HG02571 (cell line): ENCODE results near the gene C12orf56.
A peak's percentile ranks its signal among the peaks of the same experiment; 100 is the strongest.
"Not testable (repeated sequence)": the region's sequence is repeated elsewhere in the genome, so short reads cannot be mapped to it uniquely, and the experiment has no call there.

Experiments
- ATAC-seq: cut with Tn5 transposase; IDR thresholded peaks from one replicate; pipeline ENCODE4 v1.9.1; 2021; ENCODE audit warnings: mild to moderate bottlenecking, moderate library complexity; ENCODE audit not compliant: unreplicated experiment

C12orf56 gene

DNA sequence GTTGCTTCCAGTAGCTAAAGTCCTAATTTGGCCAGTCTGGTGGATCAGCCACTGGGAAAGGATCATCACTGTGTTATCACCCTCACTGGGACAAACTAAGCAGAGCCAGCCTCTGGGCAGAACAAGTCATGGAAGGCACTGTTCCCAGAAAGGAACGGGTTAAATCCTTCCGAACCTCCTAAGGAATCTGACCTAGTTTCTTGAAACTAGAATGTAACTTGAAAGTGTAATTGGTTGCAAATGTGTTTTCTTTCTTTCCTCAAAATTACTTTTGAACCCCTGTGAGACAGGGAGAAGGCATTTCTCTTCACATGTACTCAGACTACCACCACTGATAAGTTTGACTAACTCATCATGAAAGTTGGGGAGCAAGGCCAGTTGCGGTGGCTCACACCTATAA is 149.8 kb downstream of the C12orf56 start:
- ATAC-seq: no peak

DNA sequence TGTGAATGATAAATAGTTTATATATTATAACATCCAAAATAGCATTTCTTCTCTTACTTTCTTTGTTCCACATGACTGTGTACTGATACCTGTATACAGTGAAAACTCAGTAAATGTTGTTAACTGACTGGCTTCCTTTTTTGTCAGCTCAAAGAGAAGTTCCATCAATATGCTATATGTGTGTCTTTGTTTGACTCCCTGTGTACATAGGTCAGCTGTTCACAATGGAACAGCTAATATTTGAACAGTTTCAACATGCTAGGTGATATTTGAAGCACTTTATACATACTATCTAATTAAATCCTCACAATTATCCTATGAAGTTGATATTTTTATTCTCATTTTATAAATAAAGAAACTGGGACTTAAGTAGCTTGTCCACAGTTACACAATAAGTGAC is 153.2 kb downstream of the C12orf56 start:
- ATAC-seq: no peak

DNA sequence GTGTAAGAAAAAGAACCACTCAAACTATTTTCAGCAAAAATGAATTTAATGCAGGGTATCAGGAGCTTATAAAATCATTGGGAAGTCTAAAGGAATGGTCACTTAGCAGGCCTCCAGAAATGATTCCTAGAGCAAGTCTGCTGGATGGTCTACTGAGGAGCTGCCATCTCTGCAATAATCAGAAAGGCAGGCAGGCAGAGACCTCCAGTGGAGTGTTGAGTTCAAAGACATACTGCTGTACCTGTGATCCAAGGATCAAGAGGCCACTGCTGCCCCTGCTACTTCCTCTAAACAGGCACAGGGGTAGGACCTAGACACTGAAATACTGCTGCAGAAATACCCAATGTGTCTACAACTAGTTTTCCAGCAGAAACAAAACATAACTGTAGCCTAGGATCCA is 154.0 kb downstream of the C12orf56 start:
- ATAC-seq: no peak

DNA sequence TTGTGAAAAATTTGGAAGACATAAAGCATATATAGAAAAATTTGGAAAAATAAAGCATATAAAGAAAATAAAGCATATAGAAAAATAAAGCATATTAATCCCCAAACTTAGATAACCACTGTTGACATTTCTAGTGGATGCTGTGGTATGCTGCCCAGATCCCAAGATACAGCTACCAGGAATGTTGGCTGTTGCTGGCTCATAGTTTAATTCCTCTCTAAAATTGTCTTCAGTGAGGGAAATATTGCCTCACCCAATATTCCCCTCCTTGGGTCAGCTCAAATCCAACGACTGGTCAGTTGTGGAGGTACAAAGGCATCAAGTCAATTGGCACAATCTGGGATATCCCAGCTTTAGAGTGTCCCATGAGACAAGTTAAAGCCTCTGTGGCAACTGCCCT is 158.4 kb downstream of the C12orf56 start:
- no peak for ATAC-seq

DNA sequence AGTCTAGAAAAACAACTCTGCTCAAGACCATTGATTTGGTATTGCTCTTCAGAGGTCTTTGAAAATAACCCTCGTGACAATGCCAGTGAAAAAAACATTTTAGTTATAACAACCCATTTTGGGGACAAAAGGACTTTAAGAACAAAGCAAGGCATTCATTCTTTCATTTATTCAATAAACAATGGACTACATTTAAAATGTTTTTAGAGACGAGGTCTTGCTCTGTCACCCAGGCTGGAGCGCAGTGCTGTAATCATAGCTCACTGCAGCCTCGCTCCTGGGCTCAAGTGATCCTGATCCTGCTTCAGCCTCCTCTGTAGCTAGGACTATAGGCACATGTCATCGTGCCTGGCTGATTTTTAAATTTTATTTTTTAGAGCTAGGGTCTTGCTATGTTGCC is 160.8 kb downstream of the C12orf56 start:
- no peak for ATAC-seq

DNA sequence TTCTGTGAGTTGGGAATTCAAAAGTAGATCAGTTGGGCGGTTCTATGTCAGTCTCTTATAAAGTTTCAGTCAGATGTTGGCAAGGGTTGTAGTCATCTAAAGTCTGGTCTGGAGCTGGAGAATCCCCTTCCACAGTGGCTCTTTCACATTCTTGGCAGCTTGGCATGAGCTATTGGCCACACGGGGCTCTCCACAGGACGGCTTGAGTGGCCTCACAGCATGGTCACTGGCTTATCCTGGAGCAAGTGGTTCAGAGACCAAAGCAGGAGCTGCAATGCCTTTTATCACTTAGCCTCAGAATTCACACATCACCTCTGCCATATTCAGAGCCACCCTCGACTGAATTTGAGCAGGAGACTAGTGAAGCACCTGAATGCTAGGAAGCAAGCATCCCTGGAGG is 161.3 kb downstream of the C12orf56 start:
- ATAC-seq: no peak

DNA sequence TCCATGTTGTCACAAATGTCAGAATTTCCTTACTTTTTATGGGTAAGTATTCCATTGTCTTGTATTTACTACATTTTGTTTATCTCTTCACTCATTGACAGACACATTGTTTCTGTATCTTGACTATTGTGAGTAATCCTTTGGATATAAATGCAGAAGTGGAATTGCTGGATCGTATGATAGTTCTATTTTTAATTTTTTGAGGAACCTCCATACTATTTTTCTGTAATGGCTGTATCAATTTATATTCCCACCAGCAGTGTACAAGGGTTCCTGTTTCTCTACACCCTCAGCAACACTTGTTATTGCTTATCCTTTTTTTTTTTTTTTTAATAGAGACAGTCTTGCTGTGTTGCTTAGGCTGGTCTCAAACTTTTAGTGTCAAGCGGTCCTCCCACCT is 164.9 kb downstream of the C12orf56 start:
- ATAC-seq: no peak

DNA sequence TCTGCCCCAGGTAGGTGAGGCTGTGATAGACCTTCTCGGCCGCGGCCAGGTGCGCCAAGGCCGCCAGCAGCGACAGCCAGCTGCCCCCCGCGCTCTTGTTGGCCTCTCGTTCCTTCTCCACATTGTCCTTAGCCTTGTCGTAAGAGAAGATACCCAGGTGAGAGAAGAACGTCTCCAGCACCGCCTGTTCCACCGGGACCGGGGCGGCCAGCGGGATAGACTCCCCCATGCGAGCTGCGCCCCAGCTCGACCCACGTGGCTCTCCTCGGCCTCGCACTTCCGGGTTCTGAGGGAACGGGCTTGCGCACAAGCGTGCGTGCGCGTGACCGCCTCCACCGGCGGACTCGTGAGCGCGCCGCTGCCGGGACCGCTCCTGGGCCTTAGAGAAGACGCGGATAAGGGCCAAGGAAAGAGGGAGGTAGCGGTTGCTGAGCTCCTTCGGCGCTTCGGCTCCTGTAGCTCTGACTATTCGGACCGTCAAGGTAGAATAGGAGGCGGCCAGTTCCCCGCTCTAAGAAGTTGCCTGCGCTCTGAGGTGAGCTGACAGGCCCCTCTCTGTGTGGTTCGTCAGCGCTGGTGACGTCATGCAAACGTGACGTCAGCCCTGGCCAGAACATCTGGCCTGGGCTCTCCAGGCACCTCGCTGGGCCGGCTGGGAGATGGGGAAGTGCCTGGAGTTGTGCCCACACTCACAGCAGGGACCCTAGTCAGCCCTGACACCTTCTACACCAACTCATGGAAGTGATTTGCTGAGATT is 168.4 kb downstream of the C12orf56 start, which contains the start of gene KICS2:
Gene KICS2 (minus strand): TSS at position 288 of the 757 bp plus-strand sequence. CDS start 59 bp downstream, at position 229.
- ATAC-seq: peak; percentile 96

DNA sequence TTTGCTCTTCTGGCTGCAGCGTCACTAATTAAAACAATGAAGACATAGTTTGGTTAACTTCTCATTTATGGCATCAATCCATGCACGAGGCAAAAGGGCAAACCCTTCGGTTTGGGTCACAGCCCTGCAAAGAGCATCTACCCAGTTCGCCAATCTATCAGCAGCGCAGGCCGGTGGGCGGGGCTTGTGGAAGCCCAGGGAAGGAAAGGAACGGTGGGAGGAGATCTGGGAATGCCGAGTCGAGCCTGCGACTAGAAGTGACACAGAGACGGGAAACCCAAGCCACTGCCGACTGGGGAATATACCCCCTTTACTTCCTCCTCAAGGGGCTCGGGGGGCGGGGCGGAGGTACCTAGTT is 168.9 kb downstream of the C12orf56 start:
- ATAC-seq: peak; percentile 31

DNA sequence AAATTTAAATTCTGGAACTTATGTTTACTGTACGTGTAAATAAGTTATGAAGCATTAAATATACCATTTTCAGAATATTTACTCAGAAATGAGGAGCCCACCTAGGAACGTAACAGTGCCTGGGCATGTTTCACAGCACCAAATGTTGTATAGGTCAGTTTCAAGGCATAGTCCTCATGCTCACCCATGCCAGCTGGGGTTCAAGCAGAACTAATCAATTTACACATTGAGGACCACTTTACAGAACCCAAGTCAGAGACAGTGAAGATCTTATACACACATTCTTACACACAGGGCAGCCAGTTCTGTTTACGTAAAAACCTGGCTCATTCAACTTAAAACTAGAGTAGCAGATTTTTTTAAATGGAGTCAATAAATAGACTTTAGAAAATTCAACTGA is 170.5 kb downstream of the C12orf56 start:
- no peak for ATAC-seq

DNA sequence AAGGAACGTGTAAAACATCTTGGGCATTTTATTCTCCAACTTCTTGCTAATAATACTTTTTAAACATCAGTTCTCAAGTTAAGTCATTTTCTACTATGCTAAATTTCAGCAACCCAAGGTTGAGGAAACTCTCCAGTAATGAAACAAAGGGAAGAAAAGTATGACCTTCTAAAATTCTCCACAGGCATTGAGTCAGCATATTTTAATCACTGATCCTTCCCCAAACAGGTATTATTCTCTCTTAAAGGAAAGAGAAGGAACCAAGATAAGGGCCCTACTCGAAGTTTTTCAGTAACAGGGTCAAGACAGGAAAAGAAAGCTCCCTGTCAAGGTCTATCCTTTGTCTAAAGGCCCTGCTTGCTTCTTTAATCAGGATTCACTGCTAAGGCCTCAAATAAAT is 171.4 kb downstream of the C12orf56 start:
- no peak for ATAC-seq

DNA sequence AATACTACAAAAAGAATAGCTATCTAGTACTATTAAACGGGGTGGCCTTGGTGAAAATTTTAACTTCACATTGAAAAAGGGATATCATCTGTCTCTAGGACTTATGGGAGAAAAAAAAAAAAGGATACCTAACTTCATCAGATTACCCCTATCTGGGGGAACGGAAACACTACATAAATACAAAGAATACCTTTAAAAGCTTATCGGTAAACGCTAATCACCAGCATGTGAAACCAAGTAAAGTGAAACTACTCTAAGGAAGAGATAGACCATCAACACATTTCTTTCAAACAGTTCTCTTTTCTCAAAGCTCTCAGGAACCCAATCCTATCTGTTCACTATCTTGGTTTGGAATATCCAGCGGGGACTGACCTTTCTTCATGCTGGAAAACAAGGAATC is 172.0 kb downstream of the C12orf56 start:
- no peak for ATAC-seq

DNA sequence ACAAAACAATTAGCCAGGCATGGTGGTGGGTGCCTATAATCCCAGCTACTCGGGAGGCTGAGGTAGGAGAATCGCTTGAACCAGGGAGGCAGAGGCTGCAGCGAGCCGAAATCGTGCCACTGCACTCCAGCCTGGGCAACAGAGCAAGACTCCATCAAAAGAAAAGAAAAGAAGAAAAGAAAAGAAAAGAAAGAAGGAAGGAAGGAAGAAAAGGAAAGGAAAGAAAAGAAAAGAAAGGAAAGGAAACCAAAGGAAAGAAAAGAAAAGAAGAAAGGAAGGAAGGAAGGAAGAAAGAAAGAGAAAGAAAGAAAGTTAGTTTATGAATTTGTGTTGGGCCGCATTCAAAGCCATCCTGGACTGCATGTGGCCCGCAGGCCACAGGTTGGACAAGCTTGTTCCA is 172.9 kb downstream of the C12orf56 start:
- ATAC-seq: not testable (repeated sequence)

DNA sequence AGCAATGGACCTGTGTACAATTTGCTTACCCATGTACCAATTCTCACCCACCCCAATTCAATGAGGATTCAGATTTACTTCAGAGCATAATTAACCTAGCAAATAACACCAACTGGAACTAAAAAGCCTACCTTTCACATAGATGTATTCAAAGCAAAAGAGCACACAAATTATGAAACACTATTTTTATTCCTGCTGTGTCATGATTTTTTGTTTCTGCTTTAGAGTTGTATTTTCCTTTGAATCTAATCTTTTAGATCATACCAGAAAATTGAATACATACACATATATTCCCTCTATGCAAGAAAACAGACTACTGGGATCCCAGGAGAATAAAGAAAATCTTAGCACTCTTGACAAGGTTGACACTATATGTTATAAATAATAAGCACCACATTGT is 174.3 kb downstream of the C12orf56 start:
- no peak for ATAC-seq
